Measurements from ENCODE around the gene ALDH6A1.
"Not testable (repeated sequence)": the region's sequence is repeated elsewhere in the genome, so short reads cannot be mapped to it uniquely, and the experiment has no call there.

The ALDH6A1 gene

GRCh38 chr14:74084277-74085046 lies at the start of gene ALDH6A1, which contains the start of gene LIN52:
Gene ALDH6A1 (minus strand): TSS chr14:74084453. CDS start chr14:74084394, 59 bp downstream.
Gene LIN52 (plus strand): TSS chr14:74084956. CDS start chr14:74084975, 19 bp downstream.
- DNase-seq: peak; percentile 100

GRCh38 chr14:74127634-74128033 lies 43.4 kb upstream of the ALDH6A1 start:
- no peak for DNase-seq

- DNase-seq: no peak
Measured at GRCh38 chr14:74126315-74127013, 42.2 kb upstream of the ALDH6A1 start.

- DNase-seq: not testable (repeated sequence)
Measured at GRCh38 chr14:74125487-74125886, 41.2 kb upstream of the ALDH6A1 start.

GRCh38 chr14:74111395-74112216 lies 27.4 kb upstream of the ALDH6A1 start:
- peak in 1 of 2 experiments; percentile 51 for DNase-seq

GRCh38 chr14:74109369-74109768 lies 25.1 kb upstream of the ALDH6A1 start:
- no peak for DNase-seq

GRCh38 chr14:74105381-74105780 lies 21.1 kb upstream of the ALDH6A1 start:
- DNase-seq: no peak

- DNase-seq: no peak
Measured at GRCh38 chr14:74089251-74090020, 5.2 kb upstream of the ALDH6A1 start.

GRCh38 chr14:74085828-74086227 lies 1.6 kb upstream of the ALDH6A1 start:
- DNase-seq: no peak

GRCh38 chr14:74085047-74085637 lies 889 bp upstream of the ALDH6A1 start:
- peak in 1 of 2 experiments; percentile 38 for DNase-seq

GRCh38 chr14:74083784-74084276 lies 423 bp downstream of the ALDH6A1 start:
- DNase-seq: peak in 1 of 2 experiments; percentile 42

- no peak for DNase-seq
Measured at GRCh38 chr14:74083161-74083560, 1.1 kb downstream of the ALDH6A1 start.

GRCh38 chr14:74081491-74081890 lies 2.8 kb downstream of the ALDH6A1 start:
- DNase-seq: no peak

GRCh38 chr14:74080820-74081460 lies 3.3 kb downstream of the ALDH6A1 start:
- no peak for DNase-seq

- no peak for DNase-seq
Measured at GRCh38 chr14:74077401-74077800, 6.9 kb downstream of the ALDH6A1 start.

- DNase-seq: no peak
Measured at GRCh38 chr14:74065746-74066575, 18.3 kb downstream of the ALDH6A1 start.

- no peak for DNase-seq
Measured at GRCh38 chr14:74064883-74065282, 19.4 kb downstream of the ALDH6A1 start.

- no peak for DNase-seq
Measured at GRCh38 chr14:74064426-74064825, 19.8 kb downstream of the ALDH6A1 start.

- DNase-seq: no peak
Measured at GRCh38 chr14:74062809-74063150, 21.5 kb downstream of the ALDH6A1 start.

- no peak for DNase-seq
Measured at GRCh38 chr14:74049876-74050495, 34.3 kb downstream of the ALDH6A1 start.
